Duodenal mucosa (tissue), 2 donors: ENCODE data around the gene FKBP1A.

Experiments
- H3K27ac ChIP-seq: one replicate; pipeline ENCODE4 v1.7.0; 2013; ENCODE audit warnings: low read depth, low read length
- H3K27me3 ChIP-seq, 2 donors: one replicate each; pipeline ENCODE4 v1.7.0; 2013; ENCODE audit warnings: low read length in 2 of 2, control low read depth in 1 of 2; ENCODE audit not compliant: insufficient read depth in 2 of 2, control insufficient read depth in 1 of 2
- H3K36me3 ChIP-seq, 2 donors: one replicate each; pipeline ENCODE4 v1.7.0; 2013; ENCODE audit warnings: low read length in 2 of 2, control low read depth in 1 of 2; ENCODE audit not compliant: insufficient read depth in 2 of 2, control insufficient read depth in 1 of 2
- H3K4me1 ChIP-seq, 2 donors: one replicate each; pipeline ENCODE4 v1.7.0; 2013; ENCODE audit warnings: low read length in 2 of 2, control low read depth in 1 of 2; ENCODE audit not compliant: insufficient read depth in 2 of 2, control insufficient read depth in 1 of 2
- H3K4me3 ChIP-seq, 2 donors: one replicate each; pipeline ENCODE4 v1.7.0; 2013; ENCODE audit warnings: low read length in 2 of 2, low read depth in 1 of 2
- H3K9ac ChIP-seq, 2 donors: one replicate each; pipeline ENCODE4 v1.7.0; 2013; ENCODE audit warnings: low read length in 2 of 2, low read depth in 1 of 2
- H3K9me3 ChIP-seq, 2 donors: one replicate each; pipeline ENCODE4 v1.7.0; 2013; ENCODE audit warnings: low read length in 2 of 2, control low read depth in 1 of 2; ENCODE audit not compliant: control insufficient read depth in 1 of 2

FKBP1A gene

GRCh38 chr20:1397710-1398109 is 4.9 kb upstream of the FKBP1A start:
- Histone ChIP-seq H3K27ac (no peak overlapping the region), H3K36me3 (no peaks in the 10 kb centered on the region), H3K9me3 (no peaks in the 10 kb centered on the region), H3K4me1 (peaks cover 24 to 37% of the 10 kb centered on the region in 2 donors), H3K27me3 (no peaks in the 10 kb centered on the region), H3K4me3 (no peak overlapping the region), H3K9ac (no peak overlapping the region)

- Histone ChIP-seq H3K27ac (no peak overlapping the region), H3K27me3 (no peaks in the 10 kb centered on the region), H3K9me3 (no peaks in the 10 kb centered on the region), H3K4me1 (peaks cover 28 to 43% of the 10 kb centered on the region in 2 donors), H3K9ac (no peak overlapping the region), H3K36me3 (no peaks in the 10 kb centered on the region), H3K4me3 (no peak overlapping the region)
These were observed 3.8 kb upstream of the FKBP1A start for GRCh38 chr20:1396702-1397101.

GRCh38 chr20:1396264-1396663 is 3.4 kb upstream of the FKBP1A start:
- Histone ChIP-seq H3K36me3 (no peaks in the 10 kb centered on the region), H3K4me1 (peaks cover 28 to 43% of the 10 kb centered on the region in 2 donors), H3K9ac (no peak overlapping the region), H3K27ac (no peak overlapping the region), H3K9me3 (no peaks in the 10 kb centered on the region), H3K4me3 (no peak overlapping the region), H3K27me3 (no peaks in the 10 kb centered on the region)

- H3K4me1 ChIP-seq: peaks cover 41% of the 10 kb centered on the region in 2 donors
- H3K27me3 ChIP-seq: no peaks in the 10 kb centered on the region
- no peak overlapping the region for H3K4me3 ChIP-seq
- no peak overlapping the region for H3K9ac ChIP-seq
- H3K9me3 ChIP-seq: no peaks in the 10 kb centered on the region
- peaks cover 0 to 3% of the 10 kb centered on the region in 2 donors for H3K36me3 ChIP-seq
- no peak overlapping the region for H3K27ac ChIP-seq
These were observed 1.8 kb upstream of the FKBP1A start for GRCh38 chr20:1394686-1395085.

- H3K9ac ChIP-seq: peak overlapping the region; percentile 63 to 75
- peak overlapping the region; percentile 71 for H3K27ac ChIP-seq
- no peaks in the 10 kb centered on the region for H3K27me3 ChIP-seq
- H3K4me3 ChIP-seq: peak overlapping the region; percentile 89 to 96
- peaks cover 0 to 9% of the 10 kb centered on the region in 2 donors for H3K36me3 ChIP-seq
- H3K9me3 ChIP-seq: no peaks in the 10 kb centered on the region
- peaks cover 41 to 44% of the 10 kb centered on the region in 2 donors for H3K4me1 ChIP-seq
These were observed 641 bp upstream of the FKBP1A start for GRCh38 chr20:1393507-1393882.

GRCh38 chr20:1392443-1392692 is 486 bp downstream of the FKBP1A start:
- Histone ChIP-seq H3K27me3 (no peaks in the 10 kb centered on the region), H3K9ac (peak overlapping the region; percentile 64 to 82), H3K4me1 (peaks cover 41 to 51% of the 10 kb centered on the region in 2 donors), H3K27ac (peak overlapping the region; percentile 71), H3K36me3 (peaks cover 0 to 9% of the 10 kb centered on the region in 2 donors), H3K9me3 (no peaks in the 10 kb centered on the region), H3K4me3 (peak overlapping the region; percentile 89 to 96)

GRCh38 chr20:1391640-1392442 is 1.0 kb downstream of the FKBP1A start:
- H3K4me1 ChIP-seq: peaks cover 41 to 51% of the 10 kb centered on the region in 2 donors
- H3K27ac ChIP-seq: no peak overlapping the region
- H3K36me3 ChIP-seq: peaks cover 0 to 9% of the 10 kb centered on the region in 2 donors
- peak overlapping the region; percentile 89 to 96 for H3K4me3 ChIP-seq
- no peaks in the 10 kb centered on the region for H3K27me3 ChIP-seq
- H3K9ac ChIP-seq: peak overlapping the region; percentile 64 to 82
- no peaks in the 10 kb centered on the region for H3K9me3 ChIP-seq

GRCh38 chr20:1390581-1391403 is 2.1 kb downstream of the FKBP1A start:
- Histone ChIP-seq H3K9me3 (no peaks in the 10 kb centered on the region), H3K36me3 (peaks cover 0 to 15% of the 10 kb centered on the region in 2 donors), H3K4me3 (peak overlapping the region; percentile 89 to 96), H3K27me3 (no peaks in the 10 kb centered on the region), H3K4me1 (peaks cover 44 to 57% of the 10 kb centered on the region in 2 donors), H3K27ac (peak overlapping the region; percentile 32), H3K9ac (peak overlapping the region; percentile 21 to 64)

GRCh38 chr20:1389703-1390580 is 2.9 kb downstream of the FKBP1A start:
- Histone ChIP-seq H3K9ac (peak overlapping the region; percentile 38 to 64), H3K36me3 (peaks cover 0 to 15% of the 10 kb centered on the region in 2 donors), H3K4me1 (peaks cover 44 to 57% of the 10 kb centered on the region in 2 donors), H3K27ac (no peak overlapping the region), H3K27me3 (no peaks in the 10 kb centered on the region), H3K9me3 (no peaks in the 10 kb centered on the region), H3K4me3 (peak overlapping the region; percentile 40 to 96)
